Left colon (tissue), 2 donors: ENCODE measurements around the gene KLHL22. TPM values are rescaled to one million over a fixed set of nuclear protein-coding genes. Genes with fewer than 3 reads are reported as not detected.
A peak's percentile ranks its signal among the peaks of the same experiment; 100 is the strongest.
"Not testable (repeated sequence)": the region's sequence is repeated elsewhere in the genome, so short reads cannot be mapped to it uniquely, and the experiment has no call there.

ENCODE experiments used
- ATAC-seq: fragments of 200-7000 bp; cut with Tn5 transposase; one replicate; pipeline ENCODE4 v1.9.1; 2020; ENCODE audit warnings: mild to moderate bottlenecking, moderate library complexity
- DNase-seq, 2 donors: peaks; one replicate each; pipeline ENCODE4 v3.0.0-alpha.2; 2020
- intact Hi-C, 2 donors: fragments of 100-400 bp; cut with DNase I in 1 of 2; cut with micrococcal nuclease in 1 of 2; formaldehyde crosslinking; loops; one replicate each; pipeline versions ENCODE4 v1.11.2 to v1.14.0; 2022; cut with DNase I, micrococcal nuclease
- total RNA-seq, 2 donors: library from RNA; stranded (reverse); fragmentation: NEBNext Ultra II Directional; extraction: Animal tissue kit (Norgen Biotek cat#: 25700); gene quantifications; one replicate each; pipeline ENCODE4 v1.2.1, GENCODE V29; 2021
- donor health status: DM: no; HTN: no; CAD: no.
- donor health status: DM: yes; HTN: yes; CAD: no.

The KLHL22 gene
- total RNA-seq, 2 donors from 2014 or later, result 12.3 to 14.2 TPM

DNA sequence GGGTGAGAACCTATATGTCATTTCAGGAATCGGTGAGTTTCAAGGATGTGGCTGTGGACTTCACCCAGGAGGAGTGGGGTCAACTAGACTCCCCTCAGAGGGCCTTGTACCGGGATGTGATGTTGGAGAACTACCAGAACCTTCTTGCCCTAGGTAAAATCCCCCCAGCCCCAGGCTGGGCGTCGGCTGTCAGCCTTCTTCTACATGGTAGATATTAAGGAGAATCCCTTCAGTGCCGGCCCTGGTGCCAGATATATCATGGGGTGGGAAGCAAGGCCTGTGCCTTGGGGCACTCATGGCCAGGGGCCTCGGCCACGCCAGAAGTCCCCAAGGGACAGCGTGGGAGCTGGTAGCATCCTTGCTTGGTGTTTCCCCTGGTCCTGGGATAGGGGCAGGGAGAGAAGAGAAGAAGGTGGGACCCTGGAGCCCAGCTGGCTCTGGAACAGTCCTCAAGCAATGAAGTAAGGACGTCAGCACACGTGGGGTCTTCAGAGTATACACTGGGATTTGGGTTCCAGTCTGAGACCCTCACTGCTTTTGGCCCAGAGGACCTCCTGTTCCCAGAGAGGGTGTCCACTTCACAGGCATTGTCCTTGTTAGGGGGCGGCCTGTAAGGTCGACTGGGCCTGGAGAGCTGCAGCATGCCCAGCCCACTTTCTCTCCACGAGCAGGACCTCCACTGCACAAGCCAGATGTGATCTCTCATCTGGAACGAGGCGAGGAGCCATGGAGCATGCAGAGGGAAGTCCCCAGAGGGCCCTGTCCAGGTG, 94.8 kb downstream of the KLHL22 start:
- intact Hi-C loops, result no loop called here
- no peak for DNase-seq
- ATAC-seq, result no peak

GRCh38 chr22:20399866-20400605, 95.6 kb downstream of the KLHL22 start:
- no peak for DNase-seq
- ATAC-seq, result no peak
- intact Hi-C loops, result no loop called here

DNA sequence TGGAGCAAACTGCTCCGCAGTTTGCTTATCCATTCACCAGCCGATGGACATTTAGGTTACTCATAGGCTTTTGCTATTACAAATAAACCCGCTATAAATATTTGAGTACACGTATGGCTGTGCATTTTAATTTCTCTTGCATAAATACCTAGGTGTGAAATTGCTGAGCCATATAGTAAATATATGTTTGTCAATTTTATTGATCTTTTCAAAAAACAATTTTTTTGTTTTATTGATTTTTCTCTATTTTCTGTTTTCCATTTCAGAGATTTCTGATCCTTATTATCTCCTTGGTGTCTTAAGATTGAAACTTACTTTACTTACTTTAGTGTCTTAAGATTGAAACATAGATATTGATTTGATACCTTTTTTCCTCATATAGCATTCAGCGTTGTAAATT, 97.2 kb downstream of the KLHL22 start:
- ATAC-seq (no peak), DNase-seq (no peak)
- intact Hi-C loops, result no loop called here

DNA sequence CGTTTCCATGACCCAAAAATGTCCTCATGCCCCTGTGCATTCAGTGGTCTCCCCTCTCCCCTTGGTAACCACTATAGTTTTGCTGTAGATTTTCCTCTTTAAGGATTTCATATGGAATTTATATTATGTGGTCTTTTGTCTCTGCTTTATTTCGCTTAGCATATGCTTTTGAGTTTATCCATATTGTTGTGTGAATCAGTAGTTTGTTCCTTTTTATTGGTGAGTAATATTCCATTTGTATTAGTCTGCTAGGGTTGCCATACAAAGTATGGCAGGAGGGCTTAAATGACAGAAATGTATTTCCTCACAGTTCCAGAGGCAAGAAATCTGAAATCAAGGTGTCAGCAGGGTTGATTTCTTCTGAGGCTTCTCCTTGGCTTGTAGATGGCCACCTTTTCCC, 98.1 kb downstream of the KLHL22 start:
- ATAC-seq (no peak), DNase-seq (no peak)
- intact Hi-C loops, result no loop called here

DNA sequence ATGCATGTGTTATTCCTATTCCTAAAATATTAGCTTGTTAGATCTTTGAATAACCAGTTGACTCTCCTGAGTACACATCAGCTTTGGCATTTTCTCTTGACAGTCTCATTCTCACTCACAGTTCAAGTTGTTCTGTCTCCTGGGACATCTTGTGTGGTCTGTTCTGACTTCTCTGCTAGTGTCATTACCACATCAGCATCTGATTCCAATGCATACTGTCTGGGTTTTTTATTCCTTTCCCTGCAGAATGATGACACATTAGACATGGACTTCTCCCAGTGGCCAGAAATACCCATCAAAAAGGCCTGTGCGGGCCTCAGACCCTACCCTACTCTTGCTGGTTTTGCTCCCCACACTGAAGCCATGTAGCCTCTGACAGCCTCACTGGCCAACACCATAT, 99.0 kb downstream of the KLHL22 start:
- DNase-seq (no peak), ATAC-seq (no peak)
- intact Hi-C loops, result no loop called here

DNA sequence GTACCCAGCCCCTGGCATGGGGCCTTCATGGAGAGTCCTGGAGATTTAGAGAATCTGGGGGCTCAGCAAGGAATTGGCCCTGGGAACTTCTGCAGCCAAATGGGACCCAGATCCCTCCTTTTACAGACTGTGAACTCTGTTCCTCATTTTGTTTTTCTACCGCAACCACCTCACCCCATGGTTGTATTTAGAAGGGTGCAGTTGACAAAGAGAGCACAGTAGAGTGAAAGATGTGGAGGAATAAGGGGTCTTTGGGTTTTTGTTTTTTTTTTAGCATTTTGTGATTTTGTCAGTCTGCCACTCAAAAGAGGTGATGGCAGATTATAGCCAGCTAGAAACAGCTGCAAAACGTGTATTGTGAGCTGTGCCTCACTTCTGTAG, 99.7 kb downstream of the KLHL22 start:
- ATAC-seq (no peak), DNase-seq (no peak)
- intact Hi-C loops, result no loop called here

GRCh38 chr22:20395181-20395906, 100.3 kb downstream of the KLHL22 start:
- DNase-seq (no peak), ATAC-seq (no peak)
- intact Hi-C loops, result no loop called here

- intact Hi-C loops, result no loop called here
- DNase-seq (peak; percentile 90 to 91), ATAC-seq (peak; percentile 98)
These were observed 101.7 kb downstream of the KLHL22 start, which contains the start of gene ZNF74 for GRCh38 chr22:20393705-20394476. Gene ZNF74, plus strand, starts transcription at chr22:20394151. Its CDS starts 478 bp downstream, at chr22:20394629.

GRCh38 chr22:20392983-20393704, 102.5 kb downstream of the KLHL22 start:
- intact Hi-C loops, result no loop called here
- ATAC-seq (no peak), DNase-seq (no peak)

DNA sequence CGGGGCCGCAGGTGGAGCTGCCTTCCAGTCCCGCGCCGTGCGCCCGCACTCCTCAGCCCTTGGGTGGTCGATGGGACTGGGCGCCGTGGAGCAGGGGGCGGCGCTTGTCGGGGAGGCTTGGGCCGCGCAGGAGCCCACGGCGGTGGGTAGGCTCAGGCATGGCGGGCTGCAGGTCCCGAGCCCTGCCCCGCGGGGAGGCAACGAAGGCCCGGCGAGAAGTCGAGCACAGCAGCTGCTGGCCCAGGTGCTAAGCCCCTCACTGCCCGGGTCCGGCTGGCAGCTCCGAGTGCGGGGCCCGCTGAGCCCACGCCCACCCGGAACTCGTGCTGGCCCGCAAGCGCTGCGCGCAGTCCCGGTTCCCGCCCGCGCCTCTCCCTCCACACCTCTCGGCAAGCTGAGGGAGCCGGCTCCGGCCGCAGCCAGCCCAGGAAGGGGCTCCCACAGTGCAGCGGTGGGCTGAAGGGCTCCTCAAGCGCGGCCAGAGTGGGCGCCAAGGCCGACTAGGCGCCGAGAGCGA, 103.2 kb downstream of the KLHL22 start:
- ATAC-seq, DNase-seq, intact Hi-C loops: not testable (repeated sequence)

Other genes with a start within 250 kb of the KLHL22 start
- gene RTN4R, start 227.5 kb downstream of the KLHL22 start, total RNA-seq, result 1 to 10 TPM; 4.0 to 6.5 TPM
- 10 to 100 TPM; 25.7 to 26.1 TPM for gene DGCR6L, start 175.7 kb downstream of the KLHL22 start, total RNA-seq
- gene ZNF74, start 101.6 kb downstream of the KLHL22 start, total RNA-seq, result 1 to 10 TPM; 5.5 to 7.2 TPM
- gene SCARF2, start 58.0 kb downstream of the KLHL22 start, total RNA-seq, result 1 to 10 TPM; 1.8 to 3.2 TPM
- gene MED15, start 11.8 kb upstream of the KLHL22 start, total RNA-seq, result 10 to 100 TPM; 85.3 to 91.2 TPM